Measurements from ENCODE around the gene MGA. TPM values are rescaled to one million over a fixed set of nuclear protein-coding genes. Genes with fewer than 3 reads are reported as not detected.

The MGA gene
- total RNA-seq, 1 donor from 2014 or later: 32.6 TPM

GRCh38 chr15:41811432-41812195 lies 151.4 kb downstream of the MGA start:
- Histone ChIP-seq H3K27me3 (ENCODE audit: insufficient read depth, low read length) (no peaks in the 10 kb centered on the region), H3K4me3 (ENCODE audit: insufficient read depth, low read depth, low read length) (no peak overlapping the region), H3K4me1 (ENCODE audit: insufficient read depth, low read length) (peaks cover 5% of the 10 kb centered on the region), H3K4me2 (ENCODE audit: low read length) (no peak overlapping the region), H4K20me1 (ENCODE audit: insufficient read depth, low read length) (peaks cover 56% of the 10 kb centered on the region), H3K9me3 (ENCODE audit: insufficient read depth, low read depth, low read length) (no peaks in the 10 kb centered on the region), H3K79me2 (ENCODE audit: insufficient read depth, low read length) (peaks cover 7% of the 10 kb centered on the region), H3K9ac (ENCODE audit: low read length) (no peak overlapping the region), H2AFZ (ENCODE audit: low read depth, low read length) (no peak overlapping the region), H3K36me3 (ENCODE audit: insufficient read depth, low read length) (peaks cover 7% of the 10 kb centered on the region), H3K27ac (ENCODE audit: low read depth, low read length) (no peak overlapping the region)
- Mint-ChIP-seq H3K27me3 (ENCODE audit: low read depth, unreplicated experiment) (no peaks in the 10 kb centered on the region), H3K4me1 (ENCODE audit: low read depth, unreplicated experiment) (peaks cover 2% of the 10 kb centered on the region), H3K9me3 (ENCODE audit: unreplicated experiment) (no peaks in the 10 kb centered on the region), H3K36me3 (ENCODE audit: low read depth, unreplicated experiment) (peaks cover 20% of the 10 kb centered on the region), H3K4me3 (ENCODE audit: unreplicated experiment) (no peak overlapping the region), H3K27ac (ENCODE audit: unreplicated experiment) (no peak overlapping the region)
- DNase-seq (ENCODE audit: low read depth) (peak; percentile 51), FAIRE-seq (peak; percentile 17)
- TF ChIP-seq CTCF (IDR thresholded peaks at IDR 0.05; ENCODE audit: insufficient read depth, low read depth, low read length) (peak; percentile 86), EZH2 (IDR thresholded peaks at IDR 0.05; ENCODE audit: insufficient read depth, low read length) (no peak)

- Mint-ChIP-seq H3K4me1 (ENCODE audit: low read depth, unreplicated experiment) (peaks cover 2% of the 10 kb centered on the region), H3K36me3 (ENCODE audit: low read depth, unreplicated experiment) (peaks cover 30% of the 10 kb centered on the region), H3K27ac (ENCODE audit: unreplicated experiment) (no peak overlapping the region), H3K4me3 (ENCODE audit: unreplicated experiment) (no peak overlapping the region), H3K9me3 (ENCODE audit: unreplicated experiment) (no peaks in the 10 kb centered on the region), H3K27me3 (ENCODE audit: low read depth, unreplicated experiment) (no peaks in the 10 kb centered on the region)
- H2AFZ ChIP-seq (ENCODE audit: low read depth, low read length): no peak overlapping the region
- peaks cover 48% of the 10 kb centered on the region for H4K20me1 ChIP-seq (ENCODE audit: insufficient read depth, low read length)
- H3K9me3 ChIP-seq (ENCODE audit: insufficient read depth, low read depth, low read length): no peaks in the 10 kb centered on the region
- FAIRE-seq: no peak
- H3K27me3 ChIP-seq (ENCODE audit: insufficient read depth, low read length): no peaks in the 10 kb centered on the region
- DNase-seq (ENCODE audit: low read depth): no peak
- no peak for TF ChIP-seq EZH2 (IDR thresholded peaks at IDR 0.05; ENCODE audit: insufficient read depth, low read length)
- TF ChIP-seq CTCF (IDR thresholded peaks at IDR 0.05; ENCODE audit: insufficient read depth, low read depth, low read length): no peak
- H3K4me3 ChIP-seq (ENCODE audit: insufficient read depth, low read depth, low read length): no peak overlapping the region
- H3K4me1 ChIP-seq (ENCODE audit: insufficient read depth, low read length): peaks cover 5% of the 10 kb centered on the region
- H3K27ac ChIP-seq (ENCODE audit: low read depth, low read length): no peak overlapping the region
- no peaks in the 10 kb centered on the region for H3K79me2 ChIP-seq (ENCODE audit: insufficient read depth, low read length)
- no peak overlapping the region for H3K4me2 ChIP-seq (ENCODE audit: low read length)
- no peak overlapping the region for H3K9ac ChIP-seq (ENCODE audit: low read length)
- peaks cover 11% of the 10 kb centered on the region for H3K36me3 ChIP-seq (ENCODE audit: insufficient read depth, low read length)
Observed at GRCh38 chr15:41812820-41813375, 152.7 kb downstream of the MGA start.

- Histone ChIP-seq H3K4me1 (ENCODE audit: insufficient read depth, low read length) (peaks cover 5% of the 10 kb centered on the region), H3K79me2 (ENCODE audit: insufficient read depth, low read length) (no peaks in the 10 kb centered on the region), H3K27ac (ENCODE audit: low read depth, low read length) (no peak overlapping the region), H4K20me1 (ENCODE audit: insufficient read depth, low read length) (peaks cover 48% of the 10 kb centered on the region), H2AFZ (ENCODE audit: low read depth, low read length) (no peak overlapping the region), H3K9me3 (ENCODE audit: insufficient read depth, low read depth, low read length) (no peaks in the 10 kb centered on the region), H3K4me2 (ENCODE audit: low read length) (no peak overlapping the region), H3K9ac (ENCODE audit: low read length) (no peak overlapping the region), H3K36me3 (ENCODE audit: insufficient read depth, low read length) (peaks cover 11% of the 10 kb centered on the region), H3K4me3 (ENCODE audit: insufficient read depth, low read depth, low read length) (no peak overlapping the region), H3K27me3 (ENCODE audit: insufficient read depth, low read length) (no peaks in the 10 kb centered on the region)
- Mint-ChIP-seq H3K4me3 (ENCODE audit: unreplicated experiment) (no peak overlapping the region), H3K27me3 (ENCODE audit: low read depth, unreplicated experiment) (no peaks in the 10 kb centered on the region), H3K9me3 (ENCODE audit: unreplicated experiment) (no peaks in the 10 kb centered on the region), H3K4me1 (ENCODE audit: low read depth, unreplicated experiment) (peaks cover 2% of the 10 kb centered on the region), H3K27ac (ENCODE audit: unreplicated experiment) (no peak overlapping the region), H3K36me3 (ENCODE audit: low read depth, unreplicated experiment) (peaks cover 34% of the 10 kb centered on the region)
- TF ChIP-seq EZH2 (IDR thresholded peaks at IDR 0.05; ENCODE audit: insufficient read depth, low read length) (no peak), CTCF (IDR thresholded peaks at IDR 0.05; ENCODE audit: insufficient read depth, low read depth, low read length) (no peak)
- no peak for DNase-seq (ENCODE audit: low read depth)
- FAIRE-seq: no peak
Observed at GRCh38 chr15:41813426-41813825, 153.2 kb downstream of the MGA start.

All from astrocyte (in vitro differentiated cells and primary cell).